ENCODE measurements around the gene FGF1. TPM values are rescaled to one million over a fixed set of nuclear protein-coding genes. Genes with fewer than 3 reads are reported as not detected.
A peak's percentile ranks its signal among the peaks of the same experiment; 100 is the strongest.

FGF1 gene
- total RNA-seq (ENCODE audit: low replicate concordance) = 1.2 and 3.4 TPM in 2 replicates

DNA sequence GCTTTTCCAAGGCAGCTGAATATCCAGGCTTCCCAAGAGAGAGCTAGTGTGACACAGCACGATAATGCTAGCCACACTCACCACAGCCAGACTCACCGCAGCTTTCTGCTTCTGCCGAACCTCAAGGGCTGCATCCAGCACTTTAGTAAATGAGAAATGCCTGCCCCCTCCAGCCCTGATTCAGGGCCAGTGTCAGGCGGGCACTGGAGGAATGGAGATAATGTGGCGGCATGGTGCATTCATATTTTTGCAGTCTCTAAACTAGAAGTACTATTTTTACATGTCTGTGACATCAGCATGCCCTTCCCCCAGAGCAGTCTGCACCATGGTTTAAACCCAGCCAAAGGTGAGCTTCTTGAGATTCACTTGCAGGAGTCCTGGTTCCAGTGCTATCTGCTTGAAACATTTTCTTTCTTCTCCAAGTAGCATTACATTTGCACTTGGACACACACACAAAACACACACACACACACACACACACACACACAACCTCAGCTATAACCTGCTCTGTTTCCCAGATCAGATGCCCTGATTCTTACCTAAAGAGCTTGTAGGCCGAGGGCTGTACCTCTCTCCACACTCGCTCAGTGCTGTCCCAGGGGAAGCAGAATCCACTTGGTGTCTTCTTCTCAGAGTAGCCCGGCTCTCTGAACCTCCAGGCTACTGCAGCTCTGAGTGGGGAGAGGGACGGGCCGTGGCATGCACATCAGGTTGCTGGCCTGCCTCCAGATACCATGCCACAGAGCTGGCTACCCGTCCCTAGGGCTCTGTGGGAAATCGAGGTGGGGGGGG is at the start of gene FGF1:
Gene FGF1 (minus strand): TSS at position 673 of the 792 bp plus-strand sequence. CDS start 71,963 bp downstream, outside the sequence.
- DNase-seq (ENCODE audit: low read depth) = peak; percentile 25
- TF ChIP-seq, protein P1, sequence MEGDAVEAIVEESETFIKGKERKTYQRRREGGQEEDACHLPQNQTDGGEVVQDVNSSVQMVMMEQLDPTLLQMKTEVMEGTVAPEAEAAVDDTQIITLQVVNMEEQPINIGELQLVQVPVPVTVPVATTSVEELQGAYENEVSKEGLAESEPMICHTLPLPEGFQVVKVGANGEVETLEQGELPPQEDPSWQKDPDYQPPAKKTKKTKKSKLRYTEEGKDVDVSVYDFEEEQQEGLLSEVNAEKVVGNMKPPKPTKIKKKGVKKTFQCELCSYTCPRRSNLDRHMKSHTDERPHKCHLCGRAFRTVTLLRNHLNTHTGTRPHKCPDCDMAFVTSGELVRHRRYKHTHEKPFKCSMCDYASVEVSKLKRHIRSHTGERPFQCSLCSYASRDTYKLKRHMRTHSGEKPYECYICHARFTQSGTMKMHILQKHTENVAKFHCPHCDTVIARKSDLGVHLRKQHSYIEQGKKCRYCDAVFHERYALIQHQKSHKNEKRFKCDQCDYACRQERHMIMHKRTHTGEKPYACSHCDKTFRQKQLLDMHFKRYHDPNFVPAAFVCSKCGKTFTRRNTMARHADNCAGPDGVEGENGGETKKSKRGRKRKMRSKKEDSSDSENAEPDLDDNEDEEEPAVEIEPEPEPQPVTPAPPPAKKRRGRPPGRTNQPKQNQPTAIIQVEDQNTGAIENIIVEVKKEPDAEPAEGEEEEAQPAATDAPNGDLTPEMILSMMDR (IDR thresholded peaks at IDR 0.05; ENCODE audit: insufficient read depth, low read length) = no peak

GRCh38 chr5:142727735-142728047 is 41.8 kb upstream of the FGF1 start:
- no peak for DNase-seq (ENCODE audit: low read depth)
- no peak overlapping the region for H3K4me3 ChIP-seq (ENCODE audit: low read depth, low read length)
- TF ChIP-seq, protein P1 (IDR thresholded peaks at IDR 0.05; ENCODE audit: insufficient read depth, low read length) = no peak

More for the DNA sequence above, at the start of gene FGF1:
- no peak within 1 kb of the TSS for H3K4me3 ChIP-seq (ENCODE audit: low read depth, low read length)

- TF ChIP-seq, protein P1 (IDR thresholded peaks at IDR 0.05; ENCODE audit: insufficient read depth, low read length) = no peak
- DNase-seq (ENCODE audit: low read depth) = peak; percentile 97
- H3K4me3 ChIP-seq (ENCODE audit: low read depth, low read length) = no peak overlapping the region
Observed at GRCh38 chr5:142726188-142726731, 40.4 kb upstream of the FGF1 start.

DNA sequence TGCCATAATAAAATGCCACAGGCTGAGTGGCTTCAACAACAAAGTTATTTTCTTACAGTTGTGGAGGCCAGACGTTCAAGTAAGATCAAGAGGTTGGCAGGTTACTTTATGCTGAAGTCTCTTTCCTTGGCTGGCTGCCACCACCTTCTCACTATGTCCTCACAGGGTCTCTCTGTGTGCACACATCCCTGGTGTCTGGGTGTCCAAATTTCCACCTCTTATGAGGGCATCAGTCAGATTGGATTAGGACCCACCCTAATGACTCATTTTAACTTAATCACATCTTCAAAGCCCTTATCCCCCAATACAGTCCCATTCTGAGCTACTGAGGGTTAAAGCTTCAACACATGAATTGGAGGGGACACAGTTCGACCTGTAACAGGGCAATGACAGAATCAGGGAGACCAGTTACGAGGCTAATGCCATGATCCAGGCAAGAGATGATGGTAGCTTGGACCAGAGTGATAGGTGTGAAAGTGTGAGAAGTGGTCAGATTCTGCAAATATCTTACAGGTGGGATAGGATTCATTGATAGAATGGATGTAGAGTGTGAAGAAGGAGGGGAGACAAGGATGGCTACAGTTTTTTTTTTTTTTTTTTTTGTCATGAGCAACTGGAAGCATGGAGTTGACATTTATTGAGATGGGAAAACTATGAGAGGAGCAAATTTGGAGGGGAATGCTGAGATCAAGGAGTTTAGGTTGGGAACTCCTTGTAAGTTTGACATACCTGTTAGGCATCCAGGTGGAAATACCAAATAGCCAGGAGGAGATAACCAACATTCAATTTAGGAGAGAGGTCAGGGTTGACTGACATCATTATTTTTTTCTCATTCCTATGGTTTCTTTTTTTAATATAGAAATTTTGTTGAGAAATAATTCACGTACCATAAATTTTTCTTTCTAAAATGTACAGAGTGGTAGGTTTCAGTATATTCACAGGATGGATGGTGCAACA is 39.6 kb upstream of the FGF1 start:
- TF ChIP-seq, protein P1 (IDR thresholded peaks at IDR 0.05; ENCODE audit: insufficient read depth, low read length) = no peak
- no peak overlapping the region for H3K4me3 ChIP-seq (ENCODE audit: low read depth, low read length)
- DNase-seq (ENCODE audit: low read depth) = peak; percentile 40

- no peak for DNase-seq (ENCODE audit: low read depth)
- H3K4me3 ChIP-seq (ENCODE audit: low read depth, low read length) = no peak overlapping the region
- TF ChIP-seq, protein P1 (IDR thresholded peaks at IDR 0.05; ENCODE audit: insufficient read depth, low read length) = no peak
Observed at GRCh38 chr5:142724821-142725220, 38.9 kb upstream of the FGF1 start.

- no peak overlapping the region for H3K4me3 ChIP-seq (ENCODE audit: low read depth, low read length)
- no peak for DNase-seq (ENCODE audit: low read depth)
- TF ChIP-seq, protein P1 (IDR thresholded peaks at IDR 0.05; ENCODE audit: insufficient read depth, low read length) = no peak
Observed at GRCh38 chr5:142722896-142723295, 37.0 kb upstream of the FGF1 start.

Data from fibroblast of the aortic adventitia (primary cell).